HCT116 (cell line): ENCODE measurements around the gene BAG2. TPM values are rescaled to one million over a fixed set of nuclear protein-coding genes. Genes with fewer than 3 reads are reported as not detected.

ENCODE experiments used
- ATAC-seq: fragments of 200-7000 bp; cut with Tn5 transposase; 2 replicates; pipeline ENCODE4 v1.9.1; 2020; ENCODE audit warnings: mild to moderate bottlenecking, moderate library complexity
- BruUV-seq: library from RNA; stranded (reverse); fragments of 400-500 nt; replicated peaks from 2 replicates; lab custom pipeline; 2021; lab: Mats Ljungman, UMichigan
- CTCF ChIA-PET: fragments of 300-600 bp; sonication (Branson Sonifier 250); formaldehyde crosslinking; loops from one replicate; lab custom pipeline; 2021; ENCODE audit warnings: antibody characterized with exemption; lab: Charles Lee
- POLR2A ChIA-PET: fragments of 300-600, 350-600 bp; sonication (Branson Sonifier 250); formaldehyde crosslinking; loops from one replicate; lab custom pipeline; 2021; ENCODE audit warnings: antibody characterized with exemption; lab: Charles Lee
- RAD21 ChIA-PET, 2 experiments: fragments of 300-600 bp; sonication (Branson Sonifier 250); formaldehyde crosslinking; loops; one replicate each; lab custom pipeline; 2023; ENCODE audit warnings: low total read pairs in 2 of 2; ENCODE audit not compliant: uncharacterized antibody in 2 of 2, unreplicated experiment in 2 of 2, low non-redundant PET in 1 of 2; lab: Charles Lee
- DNase-seq: peaks from one replicate; pipeline ENCODE4 v3.0.0-alpha.2; 2010; ENCODE audit warnings: low read depth, low spot score
- H2AFZ ChIP-seq: fragments of 200-600 bp; shearing (Covaris generic), sonication (generic); 2 replicates; pipeline ENCODE4 v1.6.1; 2017; ENCODE audit warnings: low read depth, mixed run types, mixed read lengths, antibody characterized with exemption, low read length; ENCODE audit not compliant: poor library complexity, severe bottlenecking
- H3K27ac ChIP-seq: 2 replicates; pipeline ENCODE4 v1.5.1; 2012; ENCODE audit warnings: low read depth, low read length
- H3K27me3 ChIP-seq: fragments of 200-600 bp; sonication (generic); 2 replicates; pipeline ENCODE4 v1.6.1; 2016; ENCODE audit warnings: mixed run types, low read length, mixed read lengths; ENCODE audit not compliant: insufficient read depth
- H3K36me3 ChIP-seq, 2 experiments: fragments of 200-500 bp in 1 of 2; fragments of 200-600 bp in 1 of 2; sonication (Bioruptor generic) in 1 of 2; sonication (generic) in 1 of 2; 2 replicates each; pipeline versions ENCODE4 v1.5.1 to v1.6.1; 2014 to 2016; ENCODE audit warnings: low read length in 2 of 2, inconsistent platforms in 1 of 2, mixed read lengths in 1 of 2, mixed run types in 1 of 2; ENCODE audit not compliant: insufficient read depth in 2 of 2, control insufficient read depth in 1 of 2
- H3K4me1 ChIP-seq, 2 experiments: fragments of 200-600 bp in 1 of 2; sonication (generic) in 1 of 2; 2 replicates each; pipeline versions ENCODE4 v1.5.1 to v1.6.1; 2012 to 2017; ENCODE audit warnings: low read length in 2 of 2, inconsistent platforms in 1 of 2, mild to moderate bottlenecking in 1 of 2, mixed read lengths in 1 of 2, mixed run types in 1 of 2, moderate library complexity in 1 of 2; ENCODE audit not compliant: insufficient read depth in 2 of 2, control insufficient read depth in 1 of 2
- H3K4me2 ChIP-seq: fragments of 200-600 bp; sonication (generic); 2 replicates; pipeline ENCODE4 v1.6.1; 2017; ENCODE audit warnings: mixed run types, low read length, mixed read lengths
- H3K4me3 ChIP-seq, 2 experiments: fragments of 200-600 bp in 1 of 2; sonication (generic) in 1 of 2; replicated peaks in 1 of 2; 2 replicates each; pipeline ENCODE4 v1.5.1; 2011 to 2016; ENCODE audit warnings: low read length in 2 of 2, control low read depth in 1 of 2, low read depth in 1 of 2, mild to moderate bottlenecking in 1 of 2, mixed read lengths in 1 of 2, mixed run types in 1 of 2
- H3K79me2 ChIP-seq: fragments of 200-600 bp; sonication (generic); 2 replicates; pipeline ENCODE4 v1.6.1; 2017; ENCODE audit warnings: mild to moderate bottlenecking, mixed run types, low read length, moderate library complexity, mixed read lengths; ENCODE audit not compliant: insufficient read depth
- H3K9ac ChIP-seq: fragments of 200-600 bp; sonication (generic); 2 replicates; pipeline ENCODE4 v1.6.1; 2016; ENCODE audit warnings: low read length, mixed read lengths
- H3K9me2 ChIP-seq: fragments of 200-600 bp; sonication (generic), shearing (Covaris generic); 2 replicates; pipeline ENCODE4 v1.6.1; 2017; ENCODE audit warnings: mixed run types, mild to moderate bottlenecking, moderate library complexity; ENCODE audit not compliant: insufficient read depth
- H3K9me3 ChIP-seq, 2 experiments: fragments of 200-500 bp in 1 of 2; fragments of 200-600 bp in 1 of 2; sonication (Bioruptor generic) in 1 of 2; sonication (generic) in 1 of 2; 2 replicates each; pipeline ENCODE4 v1.6.1; 2014 to 2017; ENCODE audit warnings: low read length in 2 of 2, mixed read lengths in 2 of 2, inconsistent platforms in 1 of 2, low read depth in 1 of 2, mild to moderate bottlenecking in 1 of 2, mixed run types in 1 of 2, moderate library complexity in 1 of 2; ENCODE audit not compliant: control insufficient read depth in 1 of 2, insufficient read depth in 1 of 2
- H4K20me1 ChIP-seq: fragments of 200-600 bp; sonication (generic), shearing (Covaris generic); 2 replicates; pipeline ENCODE4 v1.6.1; 2017; ENCODE audit warnings: mixed run types, mild to moderate bottlenecking, moderate library complexity; ENCODE audit not compliant: insufficient read depth
- EGR1 ChIP-seq: IDR thresholded peaks from 2 replicates; pipeline ENCODE4 v1.6.1; 2012; ENCODE audit warnings: low read depth
- POLR2AphosphoS5 ChIP-seq: IDR thresholded peaks from 2 replicates; pipeline ENCODE4 v1.6.1; 2011; ENCODE audit warnings: mild to moderate bottlenecking, low read depth, low read length, moderate library complexity
- SP1 ChIP-seq: IDR thresholded peaks from 2 replicates; pipeline ENCODE4 v1.6.1; 2012; ENCODE audit warnings: low read depth
- SRF ChIP-seq: IDR thresholded peaks from 2 replicates; pipeline ENCODE4 v1.6.1; 2012; ENCODE audit warnings: low read depth
- ZFX ChIP-seq: fragments of 450-650 bp; IDR thresholded peaks from 2 replicates; pipeline ENCODE4 v1.6.1; 2017
- ZNF274 ChIP-seq: fragments of 200-500 bp; sonication (Bioruptor generic); IDR thresholded peaks from 2 replicates; pipeline ENCODE4 v1.6.1; 2014; ENCODE audit warnings: mild to moderate bottlenecking, low read depth, low read length, inconsistent platforms
- intact Hi-C: fragments of 100-400 bp; cut with micrococcal nuclease; formaldehyde crosslinking; loops from 2 replicates; pipeline ENCODE4 v1.10.0; 2022
- total RNA-seq: library from RNA; stranded (reverse); gene quantifications from one replicate; pipeline ENCODE4 v1.2.1, GENCODE V29; 2021; ENCODE audit not compliant: unreplicated experiment
- TF ChIP-seq, protein P1 (sequence below): IDR thresholded peaks from 2 replicates; pipeline ENCODE4 v1.6.1; 2012
- TF ChIP-seq, protein P2 (sequence below): IDR thresholded peaks from 2 replicates; pipeline ENCODE4 v1.6.1; 2012; ENCODE audit warnings: low read depth

BAG2 gene
- total RNA-seq, 1 experiment from 2014 or later: 13.5 TPM

DNA sequence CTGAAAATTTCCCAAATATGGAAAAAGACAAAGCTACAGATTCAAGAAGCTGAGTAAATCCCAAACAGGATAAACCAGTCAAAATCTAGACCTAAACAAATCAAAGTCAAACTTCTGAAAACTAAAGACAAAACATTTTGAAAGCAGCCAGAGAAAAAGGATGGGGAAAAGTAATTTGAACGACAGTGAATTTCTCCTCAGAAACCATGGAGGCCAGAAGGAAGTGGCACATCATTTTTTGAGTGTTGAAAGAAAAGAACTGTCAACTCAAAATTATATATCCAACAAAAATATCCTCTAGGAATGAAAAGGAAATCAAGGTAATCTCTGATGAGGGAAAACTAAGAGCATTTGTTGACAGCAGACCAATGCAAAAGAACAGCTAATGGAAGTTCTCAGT, 43.1 kb downstream of the BAG2 start:
- no peak overlapping the region for H3K4me3 ChIP-seq
- POLR2A ChIA-PET: no interaction called here
- H3K36me3 ChIP-seq: no peaks in the 10 kb centered on the region
- H3K79me2 ChIP-seq: peaks cover 78% of the 10 kb centered on the region
- no peak overlapping the region for H3K27ac ChIP-seq
- BruUV-seq: no TSS peak
- no peaks in the 10 kb centered on the region; the same call in 1 of the 2 replicates for H3K9me2 ChIP-seq
- intact Hi-C loops: no loop called here
- H3K9me3 ChIP-seq: no peaks in the 10 kb centered on the region
- H3K4me1 ChIP-seq: peaks cover 0 to 5% of the 10 kb centered on the region in 2 experiments; a peak in 1 of 4 replicates
- H4K20me1 ChIP-seq: no peaks in the 10 kb centered on the region; the same call in 1 of the 2 replicates
- no peaks in the 10 kb centered on the region for H3K27me3 ChIP-seq
- TF ChIP-seq, protein P1, sequence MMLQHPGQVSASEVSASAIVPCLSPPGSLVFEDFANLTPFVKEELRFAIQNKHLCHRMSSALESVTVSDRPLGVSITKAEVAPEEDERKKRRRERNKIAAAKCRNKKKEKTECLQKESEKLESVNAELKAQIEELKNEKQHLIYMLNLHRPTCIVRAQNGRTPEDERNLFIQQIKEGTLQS: no peak
- no peak for TF ChIP-seq ZFX
- no peak for TF ChIP-seq POLR2AphosphoS5
- TF ChIP-seq SRF: no peak
- TF ChIP-seq ZNF274: no peak
- no peak for TF ChIP-seq EGR1
- TF ChIP-seq SP1: no peak
- TF ChIP-seq, protein P2, sequence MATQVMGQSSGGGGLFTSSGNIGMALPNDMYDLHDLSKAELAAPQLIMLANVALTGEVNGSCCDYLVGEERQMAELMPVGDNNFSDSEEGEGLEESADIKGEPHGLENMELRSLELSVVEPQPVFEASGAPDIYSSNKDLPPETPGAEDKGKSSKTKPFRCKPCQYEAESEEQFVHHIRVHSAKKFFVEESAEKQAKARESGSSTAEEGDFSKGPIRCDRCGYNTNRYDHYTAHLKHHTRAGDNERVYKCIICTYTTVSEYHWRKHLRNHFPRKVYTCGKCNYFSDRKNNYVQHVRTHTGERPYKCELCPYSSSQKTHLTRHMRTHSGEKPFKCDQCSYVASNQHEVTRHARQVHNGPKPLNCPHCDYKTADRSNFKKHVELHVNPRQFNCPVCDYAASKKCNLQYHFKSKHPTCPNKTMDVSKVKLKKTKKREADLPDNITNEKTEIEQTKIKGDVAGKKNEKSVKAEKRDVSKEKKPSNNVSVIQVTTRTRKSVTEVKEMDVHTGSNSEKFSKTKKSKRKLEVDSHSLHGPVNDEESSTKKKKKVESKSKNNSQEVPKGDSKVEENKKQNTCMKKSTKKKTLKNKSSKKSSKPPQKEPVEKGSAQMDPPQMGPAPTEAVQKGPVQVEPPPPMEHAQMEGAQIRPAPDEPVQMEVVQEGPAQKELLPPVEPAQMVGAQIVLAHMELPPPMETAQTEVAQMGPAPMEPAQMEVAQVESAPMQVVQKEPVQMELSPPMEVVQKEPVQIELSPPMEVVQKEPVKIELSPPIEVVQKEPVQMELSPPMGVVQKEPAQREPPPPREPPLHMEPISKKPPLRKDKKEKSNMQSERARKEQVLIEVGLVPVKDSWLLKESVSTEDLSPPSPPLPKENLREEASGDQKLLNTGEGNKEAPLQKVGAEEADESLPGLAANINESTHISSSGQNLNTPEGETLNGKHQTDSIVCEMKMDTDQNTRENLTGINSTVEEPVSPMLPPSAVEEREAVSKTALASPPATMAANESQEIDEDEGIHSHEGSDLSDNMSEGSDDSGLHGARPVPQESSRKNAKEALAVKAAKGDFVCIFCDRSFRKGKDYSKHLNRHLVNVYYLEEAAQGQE: no peak
- ATAC-seq (no peak), DNase-seq (no peak)
- no peak overlapping the region for H3K9ac ChIP-seq
- H2AFZ ChIP-seq: no peak overlapping the region
- H3K4me2 ChIP-seq: no peak overlapping the region
- CTCF ChIA-PET: no interaction called here
- RAD21 ChIA-PET: no interaction called here
